Fibroblast of villous mesenchyme (primary cell): ENCODE data around the gene LAG3. TPM values are rescaled to one million over a fixed set of nuclear protein-coding genes. Genes with fewer than 3 reads are reported as not detected.

ENCODE experiments used
- DNase-seq: peaks from one replicate; pipeline ENCODE4 v3.0.0-alpha.2; 2010; ENCODE audit warnings: low read depth
- H3K4me3 ChIP-seq: 2 replicates; pipeline ENCODE4 v1.5.1; 2011; ENCODE audit warnings: low read depth, mild to moderate bottlenecking, low read length
- CTCF ChIP-seq: IDR thresholded peaks from 2 replicates; pipeline ENCODE4 v1.5.1; 2012; ENCODE audit warnings: low read depth, mild to moderate bottlenecking, low read length; ENCODE audit not compliant: insufficient read depth
- total RNA-seq: library from RNA; depleted of rRNA; stranded (reverse); fragments of >200 nt; gene quantifications from 2 replicates; pipeline ENCODE4 v1.2.3, GENCODE V29; 2012

Gene LAG3
- total RNA-seq, 1 donor = 0.43 TPM

GRCh38 chr12:6771091-6771495 is 1.2 kb upstream of the LAG3 start:
- no peak for TF ChIP-seq CTCF
- H3K4me3 ChIP-seq = no peak overlapping the region
- DNase-seq = peak; percentile 85

GRCh38 chr12:6771509-6772330 is 600 bp upstream of the LAG3 start:
- DNase-seq = no peak
- H3K4me3 ChIP-seq = no peak overlapping the region
- no peak for TF ChIP-seq CTCF

- H3K4me3 ChIP-seq = no peak overlapping the region
- no peak for TF ChIP-seq CTCF
- no peak for DNase-seq
These were observed 638 bp downstream of the LAG3 start for GRCh38 chr12:6772726-6773589.

GRCh38 chr12:6773590-6774351 is 1.5 kb downstream of the LAG3 start:
- no peak overlapping the region for H3K4me3 ChIP-seq
- no peak for DNase-seq
- TF ChIP-seq CTCF = no peak

- no peak for DNase-seq
- no peak for TF ChIP-seq CTCF
- no peak overlapping the region for H3K4me3 ChIP-seq
These were observed 2.3 kb downstream of the LAG3 start for GRCh38 chr12:6774499-6775062.
